KOPT-K1 (cell line): Measurements from ENCODE around the gene TVP23B.
A peak's percentile ranks its signal among the peaks of the same experiment; 100 is the strongest.
"Not testable (repeated sequence)": the region's sequence is repeated elsewhere in the genome, so short reads cannot be mapped to it uniquely, and the experiment has no call there.

Experiments used
- H3K27ac ChIP-seq: fragments of 200-600 bp; sonication (generic); 2 replicates; pipeline ENCODE4 v1.5.1; 2016; ENCODE audit warnings: antibody characterized with exemption, mild to moderate bottlenecking, low read depth, low read length; ENCODE audit not compliant: poor library complexity, severe bottlenecking
- H3K36me3 ChIP-seq: fragments of 200-600 bp; sonication (generic); 2 replicates; pipeline ENCODE4 v1.5.1; 2017; ENCODE audit warnings: antibody characterized with exemption, mild to moderate bottlenecking, low read length, moderate library complexity; ENCODE audit not compliant: insufficient read depth
- H3K9me3 ChIP-seq: fragments of 200-600 bp; sonication (generic); 2 replicates; pipeline ENCODE4 v1.5.1; 2017; ENCODE audit warnings: antibody characterized with exemption, low read length, mild to moderate bottlenecking; ENCODE audit not compliant: insufficient read depth, poor library complexity, severe bottlenecking

Gene TVP23B

DNA sequence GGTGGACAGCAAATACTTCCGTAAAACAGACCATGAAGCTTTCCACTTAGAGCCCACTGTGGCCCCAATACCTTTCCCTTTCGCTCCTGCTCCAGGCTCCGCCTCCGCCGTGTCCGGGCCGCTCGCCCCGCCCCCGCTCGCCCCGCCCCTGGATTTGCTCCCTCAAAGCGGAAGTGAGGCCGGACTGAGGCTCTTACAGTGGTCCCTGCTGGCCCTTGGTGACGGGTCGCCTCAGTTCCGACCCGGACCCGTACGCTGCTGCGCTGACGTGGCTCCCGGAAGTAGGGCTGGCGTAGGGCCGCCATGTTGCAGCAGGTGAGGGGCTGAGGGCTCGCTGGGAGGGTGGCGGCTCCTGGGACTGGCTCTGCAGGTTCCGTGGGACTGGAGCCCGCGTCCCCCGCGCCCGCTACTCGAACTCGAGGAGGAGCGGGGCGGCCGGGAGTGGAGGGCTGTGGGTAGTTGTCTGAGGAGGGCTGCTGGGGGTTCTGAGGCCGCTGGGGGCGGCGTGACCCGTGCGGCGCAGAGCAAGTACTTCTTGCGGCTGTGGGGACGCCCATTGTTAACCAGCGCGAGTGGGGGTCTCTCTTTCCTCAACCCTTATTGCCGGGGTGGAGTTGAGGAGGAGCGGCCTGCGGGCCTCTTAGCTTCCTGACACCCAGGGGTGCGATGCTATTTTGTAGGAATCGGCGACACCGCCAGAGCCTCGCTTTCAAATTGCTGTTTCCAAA, at the start of gene TVP23B:
TSS of gene TVP23B (plus strand) at position 193 of the 728 bp plus-strand sequence. CDS start at position 304, 111 bp downstream.
- not testable (repeated sequence) for H3K9me3 ChIP-seq, H3K36me3 ChIP-seq
- peak within 1 kb of the TSS; percentile 56 for H3K27ac ChIP-seq

DNA sequence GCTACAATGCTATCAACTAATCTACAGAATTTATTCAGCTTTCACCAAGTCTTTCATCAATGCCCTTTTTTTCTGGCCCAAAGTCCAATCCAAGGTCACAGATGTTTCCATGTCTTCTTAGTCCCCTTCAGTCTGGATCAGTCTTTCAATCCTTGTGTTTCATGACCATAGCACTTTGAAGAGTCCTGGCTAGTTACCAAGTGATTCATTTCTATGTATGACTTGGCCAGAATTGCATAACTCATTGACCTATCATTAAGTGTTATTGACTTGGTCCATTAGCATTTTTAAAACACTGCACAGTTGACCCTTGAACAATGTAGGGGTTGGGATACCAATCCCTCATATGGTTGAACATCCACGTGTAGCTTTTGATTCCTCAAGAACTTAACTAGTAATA, 48.5 kb upstream of the TVP23B start:
- not testable (repeated sequence) for H3K9me3 ChIP-seq, H3K36me3 ChIP-seq, H3K27ac ChIP-seq

DNA sequence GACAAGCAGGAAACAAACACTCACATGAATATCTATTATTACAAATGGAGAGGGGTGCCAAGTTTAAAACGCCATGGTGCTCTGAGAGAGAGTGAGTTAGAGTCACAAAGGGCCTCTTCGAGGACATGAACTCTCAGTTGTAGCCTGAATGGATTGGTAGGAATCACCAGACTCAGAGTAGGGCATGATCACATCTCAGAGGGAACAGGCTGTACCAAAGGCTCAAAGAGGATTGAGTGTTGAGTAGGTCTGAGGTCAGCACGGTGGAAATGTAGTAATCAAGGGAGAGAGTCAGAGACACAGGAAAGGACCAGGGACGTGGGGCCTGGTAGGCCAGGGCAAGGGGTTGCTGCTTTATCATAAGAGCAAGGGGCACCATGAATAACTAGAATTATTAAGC, 47.6 kb upstream of the TVP23B start:
- not testable (repeated sequence) for H3K36me3 ChIP-seq, H3K27ac ChIP-seq

DNA sequence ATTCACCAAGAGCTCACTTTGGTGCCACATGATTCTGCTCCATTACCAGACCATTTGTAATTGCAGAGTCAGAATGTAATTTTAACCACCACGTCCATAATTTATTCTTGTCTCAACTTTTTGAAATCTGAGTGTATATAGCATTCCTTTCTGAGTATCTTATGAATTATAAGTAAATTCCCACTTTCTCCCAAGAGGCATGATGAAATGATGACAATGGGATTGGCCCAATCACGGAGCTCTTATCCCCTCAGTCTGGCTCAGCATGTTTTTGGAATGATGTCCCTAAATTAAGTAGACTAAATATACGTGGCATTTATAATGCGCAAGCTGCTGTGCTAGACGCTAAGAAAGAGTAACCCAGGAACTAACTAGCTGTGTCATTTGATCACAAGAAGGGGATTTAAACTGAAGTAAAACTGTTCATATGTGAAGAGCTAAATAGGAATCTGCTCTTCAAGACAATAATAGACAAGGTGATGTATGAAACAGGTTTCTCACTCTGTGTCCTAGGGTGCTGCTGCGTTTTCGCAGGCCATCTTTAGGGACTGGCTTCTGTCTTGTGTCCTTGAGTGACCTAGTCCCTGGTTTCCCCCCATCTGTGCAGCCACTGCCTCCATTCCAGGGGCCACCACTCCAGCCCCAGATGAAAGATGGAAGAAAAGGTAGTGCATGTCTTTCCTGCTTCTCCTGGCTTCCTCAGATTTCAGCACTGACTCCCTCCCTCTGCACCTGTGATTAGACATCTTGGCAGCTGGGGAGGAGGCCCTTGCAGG, 41.2 kb upstream of the TVP23B start:
- H3K9me3 ChIP-seq, H3K27ac ChIP-seq, H3K36me3 ChIP-seq: not testable (repeated sequence)

More for the DNA sequence above, 47.6 kb upstream of the TVP23B start:
- not testable (repeated sequence) for H3K9me3 ChIP-seq

DNA sequence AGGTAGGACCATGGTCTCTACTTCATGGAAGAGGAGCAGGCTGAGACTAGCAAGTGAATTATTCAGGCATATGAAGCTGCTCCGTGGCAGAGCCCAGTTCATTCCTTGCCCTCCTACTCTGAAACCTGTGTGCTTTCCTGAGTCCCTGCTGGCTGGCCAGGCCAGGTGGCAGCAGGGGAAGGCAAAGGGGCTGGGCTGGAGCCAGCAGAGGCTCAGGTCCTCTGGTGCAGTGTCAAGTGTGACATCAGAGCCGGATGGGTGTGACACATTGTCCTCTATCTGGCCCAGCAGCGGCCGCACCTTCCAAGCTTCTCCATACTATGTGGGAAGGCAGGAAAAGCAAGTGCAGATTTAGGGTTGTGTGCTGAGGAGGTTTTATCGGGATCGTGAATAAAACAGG, 39.8 kb upstream of the TVP23B start:
- H3K27ac ChIP-seq, H3K9me3 ChIP-seq: not testable (repeated sequence)

DNA sequence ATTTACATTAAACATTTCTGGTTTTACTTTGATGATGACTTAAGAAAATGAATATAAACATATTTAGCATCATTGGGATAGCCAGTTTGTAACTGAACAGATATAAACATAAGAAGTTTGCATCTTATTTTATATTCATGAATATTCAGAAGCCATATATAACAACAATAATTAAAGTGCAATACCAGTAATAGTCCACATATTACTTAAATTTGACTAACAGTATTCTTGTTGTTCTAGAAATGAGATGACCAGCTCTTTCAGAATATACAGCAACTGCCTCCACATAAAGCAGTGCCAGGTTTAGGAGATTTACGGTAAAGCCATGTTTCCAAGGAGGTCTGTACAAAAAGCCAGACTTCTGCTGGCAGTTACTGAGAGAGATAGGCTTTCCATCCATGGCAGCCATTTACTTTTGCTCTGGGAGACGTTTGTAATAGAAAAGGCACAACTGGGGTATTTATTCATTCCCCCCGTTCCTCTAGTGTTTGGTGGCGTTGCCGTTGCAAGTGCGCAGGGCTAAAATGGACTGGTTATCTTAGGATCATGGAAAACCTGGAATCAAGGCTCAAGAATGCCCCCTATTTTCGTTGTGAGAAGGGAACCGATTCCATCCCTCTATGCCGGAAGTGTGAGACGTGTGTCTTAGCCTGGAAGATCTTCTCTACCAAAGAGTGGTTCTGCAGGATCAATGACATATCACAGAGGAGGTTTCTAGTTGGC, 37.1 kb upstream of the TVP23B start, which contains the start of gene FBXW10:
TSS of gene FBXW10 (plus strand) at position 356 of the 723 bp plus-strand sequence. CDS start at position 547, 191 bp downstream.
- not testable (repeated sequence) for H3K27ac ChIP-seq, H3K9me3 ChIP-seq, H3K36me3 ChIP-seq

More for the DNA sequence above, 39.8 kb upstream of the TVP23B start:
- H3K36me3 ChIP-seq, result not testable (repeated sequence)

DNA sequence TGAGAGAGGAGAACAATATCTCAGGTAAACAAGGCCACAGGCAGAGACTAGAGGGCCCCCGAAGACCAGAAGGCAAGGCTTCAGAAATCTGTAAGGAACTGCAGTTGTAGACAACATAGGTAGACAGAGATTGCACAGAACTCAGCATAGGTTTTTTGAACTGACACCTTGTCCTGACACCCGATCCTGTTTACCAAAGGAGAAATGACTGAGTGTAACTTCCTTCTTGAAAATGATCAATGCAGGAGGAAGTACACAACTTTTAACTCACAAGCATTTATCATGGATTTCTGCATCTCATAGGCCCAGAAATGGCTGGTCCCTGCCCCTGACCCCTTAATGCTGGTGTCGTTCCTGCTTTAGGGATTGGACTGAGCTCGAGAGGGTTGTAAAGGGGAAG, 36.3 kb upstream of the TVP23B start:
- not testable (repeated sequence) for H3K9me3 ChIP-seq, H3K36me3 ChIP-seq, H3K27ac ChIP-seq

DNA sequence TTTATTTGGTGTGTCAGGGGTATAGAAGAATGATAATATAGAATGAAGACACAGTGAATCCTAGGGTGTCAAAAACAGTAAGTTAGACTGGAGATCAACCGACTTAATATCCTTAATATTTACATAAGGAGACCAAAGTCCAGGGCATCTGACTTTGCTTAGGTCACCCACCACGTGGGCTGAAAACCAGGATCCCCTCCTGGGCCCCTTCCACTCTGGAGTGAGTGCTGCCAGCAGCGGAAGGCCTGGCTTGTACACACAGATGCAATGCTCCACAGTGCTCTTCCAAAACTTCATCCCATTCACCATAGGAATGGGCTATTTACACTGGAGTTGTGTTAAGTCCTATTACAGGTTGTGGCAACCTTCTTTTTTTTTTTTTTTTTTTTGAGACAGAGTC, 34.4 kb upstream of the TVP23B start:
- not testable (repeated sequence) for H3K36me3 ChIP-seq, H3K9me3 ChIP-seq, H3K27ac ChIP-seq

DNA sequence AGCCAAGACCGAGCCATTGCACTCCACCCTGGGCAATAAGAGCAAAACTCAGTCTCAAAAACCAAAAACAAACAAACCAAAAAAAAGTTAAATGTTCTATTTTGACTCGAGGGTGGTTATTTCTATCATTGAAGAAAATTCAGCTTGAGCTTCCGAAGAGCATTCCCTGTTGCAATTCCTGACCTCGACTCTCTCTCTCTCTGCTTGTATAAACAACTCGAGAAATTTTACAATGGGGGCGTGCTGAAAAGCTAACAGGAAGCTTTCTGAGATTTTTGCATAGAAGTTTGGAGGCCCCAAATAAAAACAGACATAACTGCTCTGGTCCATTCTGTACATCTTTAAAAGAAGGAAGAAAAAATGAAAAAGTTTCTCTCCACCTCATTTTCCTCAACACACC, 33.5 kb upstream of the TVP23B start:
- H3K36me3 ChIP-seq, H3K27ac ChIP-seq, H3K9me3 ChIP-seq: not testable (repeated sequence)

DNA sequence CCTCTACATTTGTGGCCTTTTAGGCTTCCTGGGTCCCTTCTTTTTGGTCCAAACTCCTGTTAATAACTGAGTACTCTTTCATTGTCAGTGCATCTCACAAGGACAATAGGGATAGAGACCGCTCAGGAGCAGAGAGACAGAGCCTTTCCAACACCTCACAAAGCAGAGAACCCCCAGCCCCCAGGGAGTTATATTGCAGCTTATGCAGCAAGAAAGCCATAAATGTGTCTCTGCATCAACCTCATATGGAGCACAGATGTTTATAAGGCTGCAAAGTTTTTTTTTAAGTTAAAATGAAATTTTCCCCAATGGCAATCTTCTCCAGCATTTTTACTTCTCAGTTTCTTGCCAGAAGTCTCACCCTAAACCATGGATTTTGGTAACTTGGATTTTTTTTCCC, 30.7 kb upstream of the TVP23B start:
- not testable (repeated sequence) for H3K9me3 ChIP-seq, H3K27ac ChIP-seq, H3K36me3 ChIP-seq

DNA sequence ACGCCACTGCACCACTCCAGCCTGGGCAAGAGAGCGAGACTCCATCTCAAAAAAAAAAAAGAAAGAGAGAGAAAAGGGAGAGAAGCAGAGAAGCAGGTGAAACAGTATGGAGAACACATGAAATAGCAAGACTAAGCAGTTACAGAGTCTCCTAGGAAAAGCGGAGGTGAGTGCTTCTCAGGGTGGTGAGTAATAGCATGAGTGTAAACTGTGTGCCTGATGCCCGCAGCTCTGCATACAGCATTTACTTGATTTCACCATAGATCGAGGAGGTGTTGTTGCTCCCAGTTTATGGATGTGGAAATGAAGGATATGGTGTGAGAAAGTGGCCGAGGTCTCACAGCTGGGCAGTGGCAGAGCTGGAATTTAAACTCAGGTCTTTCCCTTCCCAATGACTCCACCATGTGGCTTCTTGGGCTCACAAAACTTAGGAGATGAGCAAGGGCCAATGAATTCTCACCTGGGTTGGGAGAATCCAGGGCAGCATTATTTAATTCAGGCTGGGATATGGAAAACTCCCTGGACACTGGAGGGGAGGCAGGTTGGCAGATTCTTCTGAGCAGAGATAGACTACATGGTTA, 27.1 kb upstream of the TVP23B start:
- H3K36me3 ChIP-seq, H3K27ac ChIP-seq: not testable (repeated sequence)

DNA sequence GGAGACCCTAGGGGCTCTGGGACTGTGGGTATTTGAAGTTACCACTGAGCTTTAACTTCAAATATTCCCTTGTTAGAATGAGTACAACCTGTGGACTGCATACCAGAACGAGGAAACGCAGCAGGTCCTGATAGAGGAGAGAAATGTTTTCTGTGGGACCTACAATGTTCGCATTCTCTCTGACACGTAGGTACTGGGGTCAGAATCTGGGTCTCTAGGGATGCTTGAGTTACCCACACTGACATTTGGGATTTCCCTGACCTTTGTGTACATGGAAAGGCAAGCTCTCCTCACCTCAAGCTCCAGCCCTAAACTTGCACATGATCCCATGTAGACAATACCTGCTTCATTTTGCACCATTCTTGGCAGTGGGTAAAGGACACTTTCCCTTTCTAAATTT, 25.0 kb upstream of the TVP23B start:
- not testable (repeated sequence) for H3K27ac ChIP-seq, H3K9me3 ChIP-seq, H3K36me3 ChIP-seq

More for the DNA sequence above, 27.1 kb upstream of the TVP23B start:
- not testable (repeated sequence) for H3K9me3 ChIP-seq

DNA sequence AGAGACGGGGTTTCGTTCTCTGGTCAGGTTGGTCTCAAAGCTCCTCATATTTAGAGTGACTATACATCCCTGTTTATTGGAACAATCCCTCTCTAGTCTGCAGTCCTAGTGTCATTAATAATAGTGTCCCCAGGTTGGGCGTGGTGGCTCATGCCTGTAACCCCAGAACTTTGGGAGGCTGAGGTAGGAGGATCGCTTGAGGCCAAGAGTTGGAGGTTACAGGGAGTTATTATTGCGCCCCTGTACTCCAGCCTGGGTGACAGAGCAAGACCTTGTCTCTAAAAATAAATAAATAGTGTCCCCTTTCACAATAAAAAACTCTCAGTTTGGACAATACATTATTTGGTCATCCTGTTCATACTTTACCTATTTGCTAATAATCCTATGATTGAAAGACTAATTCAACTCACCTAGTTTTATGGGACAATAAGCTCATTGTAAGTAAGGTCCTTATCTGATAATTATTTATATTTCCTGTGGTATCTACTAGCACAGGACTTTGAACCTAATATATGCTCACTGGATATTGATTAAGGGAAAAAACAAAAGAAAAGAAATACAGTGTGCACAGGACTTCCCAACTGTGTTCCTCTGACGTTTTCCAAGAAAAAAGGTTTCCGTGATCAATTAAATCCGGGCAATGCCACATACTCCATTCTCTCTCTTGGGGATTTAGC, 23.5 kb upstream of the TVP23B start:
- not testable (repeated sequence) for H3K36me3 ChIP-seq, H3K9me3 ChIP-seq, H3K27ac ChIP-seq

DNA sequence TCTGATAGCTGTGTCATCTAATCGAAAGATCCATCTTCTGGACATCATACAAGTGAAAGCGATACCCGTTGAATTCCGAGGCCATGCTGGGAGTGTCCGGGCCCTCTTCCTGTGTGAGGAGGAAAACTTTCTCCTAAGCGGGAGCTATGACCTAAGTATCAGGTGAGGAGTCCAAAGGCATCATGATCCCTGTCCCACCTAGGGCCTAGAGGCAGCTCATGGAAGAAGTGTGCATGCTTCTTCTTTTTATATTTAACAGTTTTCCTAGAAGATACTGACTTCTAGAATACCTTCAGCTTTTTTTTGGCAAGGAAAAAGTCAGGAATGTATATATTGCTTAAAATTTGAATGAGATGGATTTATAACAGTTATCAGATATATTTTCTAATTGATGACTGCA, 22.6 kb upstream of the TVP23B start:
- not testable (repeated sequence) for H3K9me3 ChIP-seq, H3K36me3 ChIP-seq, H3K27ac ChIP-seq

DNA sequence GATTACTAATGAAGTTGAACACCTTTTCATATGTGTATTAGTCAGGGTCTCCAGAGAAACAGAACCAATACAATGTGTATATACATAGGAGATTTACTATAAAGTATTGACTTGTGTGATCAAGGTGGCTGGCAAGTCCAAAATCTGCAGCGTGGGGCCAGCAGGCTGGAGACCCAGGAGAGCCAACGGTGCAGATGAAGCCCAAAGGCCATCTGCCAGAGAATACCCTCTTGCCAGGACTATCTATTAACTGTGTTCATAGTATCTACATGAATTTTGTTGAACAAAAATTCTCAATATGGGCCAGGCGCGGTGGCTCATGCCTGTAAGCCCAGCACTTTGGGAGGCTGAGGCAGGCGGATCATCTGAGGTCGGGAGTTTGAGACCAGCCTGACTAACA, 20.8 kb upstream of the TVP23B start:
- not testable (repeated sequence) for H3K9me3 ChIP-seq, H3K27ac ChIP-seq

More for the DNA sequence above, 20.8 kb upstream of the TVP23B start:
- H3K36me3 ChIP-seq, result not testable (repeated sequence)
